Loucy (cell line): Measurements from ENCODE around the gene SSTR5.

Experiments
- H2AFZ ChIP-seq: fragments of 200-600 bp; sonication (generic); 2 replicates; pipeline ENCODE4 v1.6.0; 2016; ENCODE audit warnings: antibody characterized with exemption, mild to moderate bottlenecking, low read length, moderate library complexity
- H3F3A ChIP-seq: fragments of 200-600 bp; 2 replicates; pipeline ENCODE4 v1.6.0; 2016; ENCODE audit warnings: antibody characterized with exemption, low read depth, mild to moderate bottlenecking
- H3K27me3 ChIP-seq: fragments of 200-600 bp; sonication (generic); 2 replicates; pipeline ENCODE4 v1.6.1; 2014; ENCODE audit warnings: low read length, mild to moderate bottlenecking; ENCODE audit not compliant: insufficient read depth, poor library complexity, severe bottlenecking
- H3K36me3 ChIP-seq: fragments of 200-600 bp; sonication (generic); 2 replicates; pipeline ENCODE4 v1.6.1; 2016; ENCODE audit warnings: low read length; ENCODE audit not compliant: insufficient read depth
- H3K4me1 ChIP-seq: fragments of 200-600 bp; sonication (generic); 2 replicates; pipeline ENCODE4 v1.5.1; 2014; ENCODE audit warnings: low read length, mild to moderate bottlenecking; ENCODE audit not compliant: insufficient read depth, poor library complexity, severe bottlenecking
- H3K4me2 ChIP-seq: fragments of 200-600 bp; sonication (generic); 2 replicates; pipeline ENCODE4 v1.6.0; 2014; ENCODE audit warnings: antibody characterized with exemption, low read length, low read depth, mild to moderate bottlenecking; ENCODE audit not compliant: poor library complexity, severe bottlenecking
- H3K4me3 ChIP-seq: fragments of 200-600 bp; sonication (generic); 2 replicates; pipeline ENCODE4 v1.5.1; 2014; ENCODE audit warnings: low read length, mild to moderate bottlenecking, mixed read lengths; ENCODE audit not compliant: poor library complexity, severe bottlenecking
- H3K79me2 ChIP-seq: fragments of 200-600 bp; sonication (generic); 2 replicates; pipeline ENCODE4 v1.6.1; 2014; ENCODE audit warnings: low read length; ENCODE audit not compliant: insufficient read depth
- H3K9ac ChIP-seq: fragments of 200-600 bp; sonication (generic); 2 replicates; pipeline ENCODE4 v1.6.0; 2014; ENCODE audit warnings: mild to moderate bottlenecking, low read depth, low read length, moderate library complexity; ENCODE audit not compliant: poor library complexity, severe bottlenecking
- H3K9me2 ChIP-seq: fragments of 200-600 bp; sonication (generic); replicated peaks from 2 replicates; pipeline ENCODE4 v1.6.1; 2016; ENCODE audit warnings: low read depth, low read length, mixed read lengths
- H3K9me3 ChIP-seq: fragments of 200-600 bp; sonication (generic); 2 replicates; pipeline ENCODE4 v1.6.1; 2014; ENCODE audit warnings: mild to moderate bottlenecking, antibody characterized with exemption, low read length, low read depth; ENCODE audit not compliant: insufficient read depth
- H4K20me1 ChIP-seq: fragments of 200-600 bp; sonication (generic); 2 replicates; pipeline ENCODE4 v1.6.0; 2014; ENCODE audit warnings: antibody characterized with exemption, low read length, mild to moderate bottlenecking; ENCODE audit not compliant: insufficient read depth, poor library complexity, severe bottlenecking
- CTCF ChIP-seq: fragments of 200-600 bp; sonication (generic); conservative IDR thresholded peaks from 2 replicates; pipeline ENCODE4 v1.5.1; 2014; ENCODE audit warnings: mild to moderate bottlenecking, antibody characterized with exemption, low read length
- EZH2phosphoT487 ChIP-seq: fragments of 200-600 bp; IDR thresholded peaks from 2 replicates; pipeline ENCODE4 v1.6.1; 2018; ENCODE audit warnings: antibody characterized with exemption, mild to moderate bottlenecking, moderate library complexity, borderline replicate concordance

The SSTR5 gene

GRCh38 chr16:1050921-1051320 is 21.6 kb upstream of the SSTR5 start:
- Histone ChIP-seq H3K4me2 (no peak overlapping the region), H4K20me1 (no peaks in the 10 kb centered on the region), H3K9ac (no peak overlapping the region), H3K4me1 (no peaks in the 10 kb centered on the region), H3K9me2 (no peaks in the 10 kb centered on the region), H3K4me3 (no peak overlapping the region), H3K79me2 (no peaks in the 10 kb centered on the region), H3K27me3 (no peaks in the 10 kb centered on the region), H2AFZ (no peak overlapping the region), H3K9me3 (no peaks in the 10 kb centered on the region), H3F3A (no peaks in the 10 kb centered on the region), H3K36me3 (no peaks in the 10 kb centered on the region)
- no peak for TF ChIP-seq CTCF
- TF ChIP-seq EZH2phosphoT487, result no peak

- Histone ChIP-seq H3K9ac (no peak overlapping the region), H3K4me3 (no peak overlapping the region), H4K20me1 (no peaks in the 10 kb centered on the region)
These were observed 21.1 kb upstream of the SSTR5 start for GRCh38 chr16:1051446-1051845.

DNA sequence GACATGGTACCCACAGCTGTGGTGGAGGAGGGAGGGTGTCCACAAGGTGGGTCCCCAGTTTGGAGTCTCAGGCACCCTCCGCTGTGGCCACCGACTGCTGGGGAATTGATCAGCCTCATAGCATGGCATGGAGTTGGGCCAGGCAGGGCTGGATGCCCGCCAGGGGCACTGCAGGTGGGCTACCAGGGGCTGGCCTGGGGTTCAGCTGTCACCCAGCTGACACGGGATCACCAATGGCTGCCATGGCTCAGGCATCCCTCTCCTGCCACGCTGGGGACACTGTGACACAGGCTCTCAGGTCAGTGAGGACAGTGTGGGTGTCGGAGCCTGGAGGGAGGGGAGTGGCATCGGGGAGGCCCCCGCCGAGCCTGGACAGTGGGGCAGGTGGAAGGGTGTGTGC is 19.8 kb upstream of the SSTR5 start:
- no peak for TF ChIP-seq EZH2phosphoT487
- TF ChIP-seq CTCF, result no peak
- Histone ChIP-seq H3K79me2 (no peaks in the 10 kb centered on the region), H3K9ac (no peak overlapping the region)

More at GRCh38 chr16:1051446-1051845, 21.1 kb upstream of the SSTR5 start:
- Histone ChIP-seq H3K27me3 (no peaks in the 10 kb centered on the region), H3K4me2 (no peak overlapping the region), H3K9me3 (no peaks in the 10 kb centered on the region), H3K36me3 (no peaks in the 10 kb centered on the region), H3K79me2 (no peaks in the 10 kb centered on the region), H3F3A (no peaks in the 10 kb centered on the region), H2AFZ (no peak overlapping the region), H3K9me2 (no peaks in the 10 kb centered on the region), H3K4me1 (no peaks in the 10 kb centered on the region)
- TF ChIP-seq CTCF (no peak), EZH2phosphoT487 (no peak)

More for the DNA sequence above, 19.8 kb upstream of the SSTR5 start:
- Histone ChIP-seq H3K4me1 (no peaks in the 10 kb centered on the region), H4K20me1 (no peaks in the 10 kb centered on the region), H3K4me2 (no peak overlapping the region), H3K36me3 (no peaks in the 10 kb centered on the region), H3K27me3 (no peaks in the 10 kb centered on the region), H3K9me3 (no peaks in the 10 kb centered on the region), H2AFZ (no peak overlapping the region), H3K9me2 (no peaks in the 10 kb centered on the region), H3F3A (no peaks in the 10 kb centered on the region), H3K4me3 (no peak overlapping the region)
